Measurements from ENCODE around the gene NEDD4L.

The NEDD4L gene

DNA sequence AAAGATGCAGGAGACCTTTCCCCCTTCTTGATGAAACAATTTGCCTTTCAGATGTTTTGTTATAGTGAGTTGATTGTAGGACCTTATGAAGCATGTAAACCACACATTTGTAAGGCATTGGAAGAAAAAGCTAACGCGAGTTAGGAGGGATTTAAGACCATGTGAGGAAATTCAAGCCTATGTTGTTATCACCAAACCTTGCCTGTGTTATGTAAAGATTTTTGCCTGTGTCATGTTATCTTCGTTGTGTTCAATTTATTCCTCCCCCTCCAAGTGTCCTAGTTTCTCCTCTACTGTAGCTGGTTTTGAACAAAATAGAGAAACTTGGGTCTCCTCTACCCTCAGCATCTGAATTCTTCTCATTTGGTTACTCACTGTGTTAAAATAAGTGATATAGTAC lies 173.0 kb downstream of the NEDD4L start:
- Mint-ChIP-seq H3K4me1 (peaks cover 62% of the 10 kb centered on the region), H3K36me3 (ENCODE audit: low read depth) (no peaks in the 10 kb centered on the region), H3K9me3 (no peaks in the 10 kb centered on the region), H3K4me3 (no peak overlapping the region), H3K27ac (no peak overlapping the region), H3K27me3 (ENCODE audit: low read depth, poor library complexity) (peaks cover 7% of the 10 kb centered on the region)
- no peak for DNase-seq
- TF ChIP-seq, protein P1, sequence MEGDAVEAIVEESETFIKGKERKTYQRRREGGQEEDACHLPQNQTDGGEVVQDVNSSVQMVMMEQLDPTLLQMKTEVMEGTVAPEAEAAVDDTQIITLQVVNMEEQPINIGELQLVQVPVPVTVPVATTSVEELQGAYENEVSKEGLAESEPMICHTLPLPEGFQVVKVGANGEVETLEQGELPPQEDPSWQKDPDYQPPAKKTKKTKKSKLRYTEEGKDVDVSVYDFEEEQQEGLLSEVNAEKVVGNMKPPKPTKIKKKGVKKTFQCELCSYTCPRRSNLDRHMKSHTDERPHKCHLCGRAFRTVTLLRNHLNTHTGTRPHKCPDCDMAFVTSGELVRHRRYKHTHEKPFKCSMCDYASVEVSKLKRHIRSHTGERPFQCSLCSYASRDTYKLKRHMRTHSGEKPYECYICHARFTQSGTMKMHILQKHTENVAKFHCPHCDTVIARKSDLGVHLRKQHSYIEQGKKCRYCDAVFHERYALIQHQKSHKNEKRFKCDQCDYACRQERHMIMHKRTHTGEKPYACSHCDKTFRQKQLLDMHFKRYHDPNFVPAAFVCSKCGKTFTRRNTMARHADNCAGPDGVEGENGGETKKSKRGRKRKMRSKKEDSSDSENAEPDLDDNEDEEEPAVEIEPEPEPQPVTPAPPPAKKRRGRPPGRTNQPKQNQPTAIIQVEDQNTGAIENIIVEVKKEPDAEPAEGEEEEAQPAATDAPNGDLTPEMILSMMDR (IDR thresholded peaks at IDR 0.05) = no peak

GRCh38 chr18:58218117-58218516 lies 174.1 kb downstream of the NEDD4L start:
- no peaks in the 10 kb centered on the region for H3K9me3 Mint-ChIP-seq
- DNase-seq = no peak
- no peak overlapping the region for H3K4me3 Mint-ChIP-seq
- TF ChIP-seq, protein P1 (IDR thresholded peaks at IDR 0.05) = no peak
- H3K4me1 Mint-ChIP-seq = peaks cover 71% of the 10 kb centered on the region
- peaks cover 7% of the 10 kb centered on the region for H3K27me3 Mint-ChIP-seq (ENCODE audit: low read depth, poor library complexity)
- no peak overlapping the region for H3K27ac Mint-ChIP-seq
- H3K36me3 Mint-ChIP-seq (ENCODE audit: low read depth) = no peaks in the 10 kb centered on the region

DNA sequence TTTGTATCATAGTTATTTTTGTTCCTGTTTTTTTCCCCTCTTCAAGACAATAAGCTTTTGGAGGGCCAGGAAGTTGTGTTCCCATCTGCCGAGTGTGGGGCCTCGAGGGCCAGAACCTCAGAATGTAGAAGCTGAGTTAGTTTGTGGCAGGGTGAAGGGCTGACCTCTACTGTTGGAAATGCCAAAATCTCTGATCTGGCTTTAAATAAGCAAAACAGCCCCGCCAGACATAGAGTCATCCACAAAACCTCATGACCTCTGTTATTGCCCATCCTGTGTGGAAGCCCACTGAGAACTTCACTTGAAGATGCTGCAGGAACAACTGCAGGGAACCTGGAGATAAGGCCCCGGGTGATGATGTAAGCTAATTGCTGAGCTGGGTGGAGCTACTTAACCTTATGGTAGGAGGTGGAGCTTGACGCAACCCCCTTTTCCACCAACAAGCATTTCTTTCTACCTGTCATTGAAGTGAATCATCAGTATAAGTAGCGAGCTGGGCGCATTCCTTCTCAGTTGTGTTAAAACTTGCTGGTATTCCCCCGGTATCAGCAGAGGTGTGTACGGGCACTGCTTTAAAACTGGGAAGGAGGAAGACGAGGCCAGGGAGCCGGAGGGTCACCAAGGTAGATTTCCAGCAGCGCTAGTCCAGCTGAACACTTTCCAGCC lies 177.2 kb downstream of the NEDD4L start:
- TF ChIP-seq, protein P1 (IDR thresholded peaks at IDR 0.05) = no peak
- Mint-ChIP-seq H3K27me3 (ENCODE audit: low read depth, poor library complexity) (peaks cover 3% of the 10 kb centered on the region), H3K27ac (no peak overlapping the region), H3K36me3 (ENCODE audit: low read depth) (no peaks in the 10 kb centered on the region), H3K4me3 (no peak overlapping the region), H3K9me3 (no peaks in the 10 kb centered on the region), H3K4me1 (peaks cover 69% of the 10 kb centered on the region)
- no peak for DNase-seq

DNA sequence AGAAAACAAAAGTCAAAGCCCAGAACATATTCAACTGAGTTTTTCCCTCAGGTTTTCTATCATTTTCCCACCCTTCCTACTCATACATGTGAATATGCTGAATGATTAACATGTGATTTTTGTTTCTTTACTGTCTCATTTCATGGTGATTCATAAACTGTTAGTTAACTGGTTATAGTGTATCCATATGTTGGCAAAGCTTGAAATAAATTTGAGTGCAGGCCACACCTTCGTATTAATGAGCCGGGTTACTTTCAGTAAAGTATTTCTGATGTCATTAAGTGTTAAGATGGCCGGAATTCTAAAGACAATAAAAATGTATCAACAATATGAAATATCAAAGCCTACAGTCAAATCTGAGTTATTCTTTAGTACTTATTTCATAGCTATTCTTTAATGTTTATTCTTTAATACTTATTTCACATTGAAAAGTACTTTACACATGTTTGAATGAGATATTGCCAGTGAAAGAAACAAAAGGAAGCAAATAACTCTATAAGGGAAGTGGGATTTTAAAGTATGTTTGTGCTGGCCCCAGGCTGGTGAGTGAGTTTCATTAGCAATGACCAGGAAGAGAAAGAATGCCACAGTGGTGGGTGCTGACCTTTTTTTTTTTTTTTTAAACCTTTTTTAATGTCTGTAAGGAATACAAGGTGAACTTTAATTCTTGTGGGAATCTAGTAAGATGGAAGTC lies 178.6 kb downstream of the NEDD4L start:
- DNase-seq = no peak
- Mint-ChIP-seq H3K4me3 (no peak overlapping the region), H3K9me3 (no peaks in the 10 kb centered on the region), H3K27me3 (ENCODE audit: low read depth, poor library complexity) (peaks cover 3% of the 10 kb centered on the region), H3K27ac (no peak overlapping the region), H3K36me3 (ENCODE audit: low read depth) (no peaks in the 10 kb centered on the region), H3K4me1 (peaks cover 67% of the 10 kb centered on the region)
- TF ChIP-seq, protein P1 (IDR thresholded peaks at IDR 0.05) = no peak

DNA sequence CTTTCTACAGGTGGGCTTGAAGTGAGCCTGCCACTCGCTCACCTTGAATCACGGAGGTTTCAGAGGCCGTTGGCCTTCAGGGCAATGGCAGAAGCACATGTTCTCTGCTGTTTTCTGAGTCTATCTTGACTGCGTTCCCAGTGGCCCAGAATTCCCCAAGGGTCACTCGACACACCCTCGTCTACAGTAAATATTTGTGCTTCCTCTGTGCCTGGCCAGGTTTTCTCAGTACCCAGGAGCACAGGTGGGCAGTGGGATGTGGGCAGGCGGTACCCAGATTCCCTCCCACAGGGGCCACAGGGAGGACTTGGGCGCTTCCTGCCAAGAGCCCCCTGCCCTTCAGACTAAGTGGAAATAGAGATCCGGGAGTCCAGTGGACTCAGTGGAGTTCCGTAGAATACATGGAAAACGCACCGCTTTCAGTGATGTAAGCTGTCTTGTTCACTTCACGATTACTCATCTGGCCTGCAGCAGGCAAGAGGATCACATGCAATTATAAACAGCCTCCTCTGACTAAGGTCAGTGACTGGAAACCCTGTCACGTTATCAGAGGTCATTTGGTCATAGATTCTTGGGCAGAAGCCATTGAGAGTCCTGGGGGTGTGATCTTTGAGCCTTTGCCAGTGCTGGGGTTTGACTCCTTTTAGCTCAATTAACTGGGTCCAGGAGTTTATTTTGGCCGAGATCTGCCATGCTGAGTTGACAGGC lies 179.8 kb downstream of the NEDD4L start:
- DNase-seq = no peak
- TF ChIP-seq, protein P1 (IDR thresholded peaks at IDR 0.05) = no peak
- peak overlapping the region; percentile 85 for H3K27ac Mint-ChIP-seq
- peaks cover 8% of the 10 kb centered on the region for H3K27me3 Mint-ChIP-seq (ENCODE audit: low read depth, poor library complexity)
- no peaks in the 10 kb centered on the region for H3K9me3 Mint-ChIP-seq
- peaks cover 73% of the 10 kb centered on the region for H3K4me1 Mint-ChIP-seq
- no peaks in the 10 kb centered on the region for H3K36me3 Mint-ChIP-seq (ENCODE audit: low read depth)
- H3K4me3 Mint-ChIP-seq = no peak overlapping the region

All from nephron progenitor cell (in vitro differentiated cells).